CD1c-positive myeloid dendritic cell (primary cell): ENCODE data around the gene SNAI1.
"Not testable (repeated sequence)": the region's sequence is repeated elsewhere in the genome, so short reads cannot be mapped to it uniquely, and the experiment has no call there.

Experiments used
- DNase-seq: peaks from one replicate; pipeline ENCODE4 v3.0.0-alpha.2; 2016; ENCODE audit errors: extremely low spot score

SNAI1 gene

DNA sequence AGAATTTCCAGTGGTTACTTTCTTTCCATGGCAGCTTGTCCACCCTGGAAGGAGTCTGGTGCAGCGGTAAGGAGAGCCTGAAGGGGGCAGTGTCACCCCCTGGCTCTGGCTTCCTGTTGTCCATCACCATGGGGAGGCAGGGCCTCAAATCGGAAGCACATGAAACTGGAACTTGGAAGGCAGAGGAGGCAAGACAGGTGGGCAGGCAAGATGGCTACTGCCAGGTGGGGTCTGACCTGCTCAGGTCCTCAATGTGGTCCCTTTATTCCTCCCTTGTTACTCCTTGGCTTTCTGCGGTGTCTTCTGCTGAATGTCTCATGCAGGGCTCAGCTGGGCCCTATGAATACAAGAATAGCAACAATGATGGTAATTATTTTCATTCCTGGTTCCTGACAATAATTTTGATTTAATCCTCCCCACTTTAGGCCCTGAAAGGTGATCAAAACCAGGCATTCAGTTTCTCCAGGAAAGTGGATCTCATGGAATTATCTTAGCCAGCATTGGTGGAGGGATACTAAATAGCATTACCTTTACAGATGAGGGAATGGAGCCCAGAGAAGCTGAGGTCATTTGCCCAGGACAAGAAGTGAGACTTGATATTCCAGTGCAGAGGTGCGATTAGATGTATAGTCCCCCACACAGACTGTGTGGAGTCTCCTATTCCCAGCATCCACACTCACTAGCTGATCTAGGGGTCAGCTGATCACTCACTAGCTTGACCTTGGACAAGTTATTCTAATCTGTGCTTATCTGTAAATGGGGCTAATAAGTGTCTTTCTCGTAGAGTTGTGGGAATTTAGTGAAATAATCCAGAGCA is 17.6 kb upstream of the SNAI1 start:
- DNase-seq, result peak; percentile 65

DNA sequence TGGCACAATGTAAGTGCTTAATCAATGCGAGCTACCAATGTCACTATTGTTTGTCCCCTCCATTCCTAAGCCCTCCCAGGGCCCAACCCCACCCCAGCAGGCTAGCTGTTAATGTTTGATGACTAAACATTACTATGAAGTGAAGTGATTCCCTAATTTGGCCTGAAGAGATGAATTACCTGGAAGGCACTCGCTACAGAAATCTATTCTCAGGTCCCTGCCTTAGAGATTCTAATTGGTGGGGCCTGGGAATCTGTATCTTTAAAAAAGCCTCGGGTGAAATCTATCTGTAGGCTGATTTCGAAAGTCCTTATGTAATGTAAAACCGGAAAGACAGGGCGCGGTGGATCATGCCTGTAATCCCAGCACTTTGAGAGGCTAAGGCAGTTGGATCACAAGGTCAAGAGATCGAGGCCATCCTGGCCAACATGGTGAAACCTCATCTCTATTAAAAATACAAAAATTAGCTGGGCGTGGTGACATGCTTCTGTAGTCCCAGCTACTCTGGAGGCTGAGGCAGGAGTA is 16.9 kb upstream of the SNAI1 start:
- DNase-seq, result no peak

DNA sequence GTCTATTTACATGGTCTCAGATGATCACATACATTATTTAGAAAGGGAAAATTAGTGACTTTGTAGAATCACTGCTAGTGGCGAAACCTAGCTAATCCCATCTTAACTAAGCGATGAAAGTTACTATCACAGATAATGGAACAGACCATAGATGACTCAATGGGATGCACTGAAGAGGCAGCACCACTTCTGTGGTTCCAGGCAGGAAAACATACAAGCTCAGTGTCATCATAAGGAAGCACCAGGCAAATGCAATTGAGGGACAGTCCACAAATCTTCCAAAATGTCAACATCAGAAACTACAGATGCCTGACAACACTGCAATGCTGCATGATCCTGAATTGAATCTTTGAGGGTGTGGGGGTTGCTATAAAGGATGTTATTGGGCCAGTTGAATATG is 15.9 kb upstream of the SNAI1 start:
- no peak for DNase-seq

DNA sequence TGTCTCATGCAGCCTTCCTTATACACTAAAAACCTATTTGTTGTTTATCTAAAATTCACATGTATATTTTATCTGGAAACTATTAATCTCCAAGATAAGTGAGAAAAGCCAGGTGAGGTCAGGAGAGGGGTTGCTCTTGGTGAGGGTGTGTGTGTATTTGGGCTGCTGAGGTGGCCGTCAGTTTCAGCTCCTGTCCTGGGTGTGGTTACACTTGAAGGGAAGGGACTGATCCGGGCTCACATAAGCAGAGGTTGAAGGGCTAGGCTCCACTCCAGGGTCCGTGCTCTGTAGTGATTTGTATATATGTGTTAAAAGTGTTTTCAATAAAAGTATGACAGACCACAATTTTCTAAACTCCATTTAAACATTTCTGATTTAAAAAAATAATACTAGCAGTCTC is 13.5 kb upstream of the SNAI1 start:
- DNase-seq, result no peak

DNA sequence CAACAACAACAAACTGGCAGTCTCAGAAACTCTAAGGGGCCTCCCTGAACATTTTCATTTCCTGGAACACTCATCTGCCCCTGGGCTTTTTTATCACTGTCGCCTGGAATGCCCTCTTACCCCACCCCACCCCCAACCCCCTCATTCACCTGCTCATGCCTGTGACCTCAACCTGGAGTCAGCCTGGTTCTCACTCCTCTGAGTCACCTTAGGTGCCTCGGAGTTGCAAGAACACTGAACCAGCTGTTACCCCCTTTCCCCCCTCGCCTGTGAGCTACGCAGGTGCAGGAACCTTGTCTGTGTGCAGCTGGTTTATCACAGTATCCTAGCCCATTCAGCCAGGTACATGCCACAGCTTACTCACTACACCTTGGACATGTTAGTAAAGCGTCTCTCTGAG is 12.8 kb upstream of the SNAI1 start:
- DNase-seq, result no peak

DNA sequence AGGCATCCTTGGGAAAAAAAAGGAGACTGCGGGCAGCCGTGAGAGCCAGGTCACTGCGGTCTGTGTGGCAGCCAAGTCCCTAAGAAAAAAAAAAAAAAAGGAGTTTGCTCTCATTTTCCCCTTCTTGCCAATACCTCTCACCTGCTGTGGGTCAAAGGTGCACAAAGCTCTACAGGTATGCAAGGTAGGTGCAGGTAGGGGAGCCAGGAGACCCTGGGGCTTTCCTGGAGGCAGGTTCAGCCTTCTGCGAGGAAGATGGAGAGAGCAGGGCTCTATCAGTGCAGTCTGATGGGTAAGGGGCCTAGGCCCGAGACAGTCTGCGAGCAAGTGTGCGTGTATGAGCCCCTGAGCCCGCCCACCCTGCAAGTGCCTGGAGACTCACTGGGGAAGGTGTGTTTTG is 12.3 kb upstream of the SNAI1 start:
- DNase-seq, result no peak

DNA sequence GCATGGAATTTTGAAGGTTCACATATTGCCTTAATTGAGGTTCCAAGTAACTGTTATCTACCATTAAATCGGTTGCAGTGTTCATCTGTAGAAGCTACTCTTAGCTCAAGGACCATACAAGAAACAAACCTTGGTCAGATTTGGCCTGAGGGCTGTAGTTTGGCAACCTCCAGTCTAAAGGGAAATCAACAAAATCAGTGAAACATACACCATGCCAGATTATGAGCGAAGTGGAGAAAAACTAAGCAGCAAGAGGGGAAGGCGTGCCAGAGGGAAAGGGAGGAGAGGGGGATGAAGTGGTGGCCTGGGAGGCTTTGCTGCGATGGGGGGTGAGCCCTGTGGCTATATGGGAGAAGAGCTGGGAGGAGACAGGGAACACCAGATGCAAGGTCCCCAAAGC is 8.8 kb upstream of the SNAI1 start:
- DNase-seq, result no peak

DNA sequence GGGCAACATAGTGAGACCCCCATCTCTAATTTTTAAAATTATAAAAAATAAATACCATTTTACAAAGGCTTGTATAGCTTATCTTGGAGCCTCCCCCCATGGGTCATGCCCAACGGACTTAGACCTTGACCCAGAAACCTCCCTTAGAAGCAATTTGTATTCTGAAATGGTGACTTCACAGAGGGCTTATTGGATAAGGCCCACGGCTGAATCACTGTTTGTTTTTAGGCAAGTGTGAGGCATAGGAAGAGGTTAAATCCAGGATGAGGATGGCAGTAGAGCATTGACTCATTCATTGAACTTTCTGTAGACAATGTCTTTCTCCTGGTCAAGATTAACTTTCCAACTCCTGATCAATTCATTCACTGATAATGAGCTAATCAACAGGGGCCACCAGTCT is 6.2 kb upstream of the SNAI1 start:
- no peak for DNase-seq

DNA sequence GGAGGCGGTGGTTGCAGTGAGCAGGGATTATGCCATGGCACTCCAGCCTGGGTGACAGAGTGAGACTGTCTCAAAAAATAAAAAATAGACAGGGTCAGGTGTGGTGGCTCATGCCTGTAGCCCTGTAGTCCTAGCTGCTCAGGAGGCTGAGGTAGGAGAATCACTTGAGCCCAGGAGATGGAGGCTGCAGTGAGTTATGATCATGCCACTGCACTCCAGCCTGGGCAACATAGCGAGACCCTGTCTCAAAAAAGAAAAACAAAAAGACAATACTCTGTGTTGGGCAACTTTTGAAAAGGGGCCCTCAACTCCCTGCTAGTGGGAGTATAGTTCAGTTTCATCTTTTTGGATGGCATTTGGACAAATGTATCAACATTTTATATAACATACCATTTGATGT is 5.0 kb upstream of the SNAI1 start:
- not testable (repeated sequence) for DNase-seq

DNA sequence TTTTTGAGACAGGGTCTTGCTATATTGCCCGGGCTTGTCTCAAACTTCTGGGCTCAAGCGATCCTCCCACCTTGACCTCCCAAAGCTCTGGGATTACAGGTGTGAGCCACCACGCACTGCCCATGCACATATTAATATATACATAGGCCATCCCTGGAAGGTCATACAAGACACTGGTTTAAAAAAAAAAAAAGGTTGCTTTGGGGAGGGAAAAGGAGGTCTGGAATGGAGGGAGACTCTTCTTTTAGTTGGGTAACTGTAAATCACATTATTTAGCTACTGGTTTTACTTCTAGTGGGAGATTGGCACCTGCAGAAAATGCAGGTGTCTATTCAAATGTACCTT is 4.1 kb upstream of the SNAI1 start:
- DNase-seq, result no peak

DNA sequence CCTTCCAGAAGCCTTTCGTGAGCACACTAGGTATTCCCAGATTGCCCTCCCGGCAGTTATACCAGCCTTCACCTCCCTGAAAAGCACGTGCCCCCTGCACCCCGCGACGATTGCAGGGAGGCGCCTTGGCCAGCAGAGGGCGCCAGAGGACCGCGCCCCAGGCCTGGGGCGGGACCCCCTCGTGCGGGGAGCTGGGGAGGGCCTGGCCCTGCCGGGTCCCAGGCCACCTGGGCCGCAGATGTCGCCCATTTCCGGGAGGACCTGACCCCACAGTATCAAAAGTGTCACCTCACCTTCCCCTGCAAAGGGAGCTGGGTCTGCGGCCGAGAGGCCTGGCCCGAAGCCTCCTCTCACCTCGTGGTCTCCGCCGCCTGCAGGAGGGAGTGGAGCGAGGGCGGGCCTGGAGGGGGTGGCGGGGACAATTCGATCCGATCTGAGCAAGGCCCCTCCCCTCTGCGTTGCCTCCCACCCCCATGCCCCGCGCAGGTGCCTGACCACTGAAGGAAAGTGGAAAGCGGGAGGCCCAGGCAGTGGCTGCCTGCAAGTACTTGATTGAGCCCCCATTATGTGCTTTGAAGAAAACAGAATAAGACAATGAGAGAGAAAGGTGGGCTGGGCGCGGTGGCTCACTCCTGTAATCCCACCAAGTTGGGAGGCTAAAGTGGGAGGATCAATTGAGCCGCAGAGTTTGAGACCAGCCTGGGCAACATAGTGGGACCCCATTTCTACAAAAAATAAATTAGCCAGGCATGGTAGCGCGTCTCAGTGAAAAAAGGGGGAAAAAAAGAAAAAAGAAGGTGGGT is 3.5 kb upstream of the SNAI1 start:
- peak; percentile 72 for DNase-seq

DNA sequence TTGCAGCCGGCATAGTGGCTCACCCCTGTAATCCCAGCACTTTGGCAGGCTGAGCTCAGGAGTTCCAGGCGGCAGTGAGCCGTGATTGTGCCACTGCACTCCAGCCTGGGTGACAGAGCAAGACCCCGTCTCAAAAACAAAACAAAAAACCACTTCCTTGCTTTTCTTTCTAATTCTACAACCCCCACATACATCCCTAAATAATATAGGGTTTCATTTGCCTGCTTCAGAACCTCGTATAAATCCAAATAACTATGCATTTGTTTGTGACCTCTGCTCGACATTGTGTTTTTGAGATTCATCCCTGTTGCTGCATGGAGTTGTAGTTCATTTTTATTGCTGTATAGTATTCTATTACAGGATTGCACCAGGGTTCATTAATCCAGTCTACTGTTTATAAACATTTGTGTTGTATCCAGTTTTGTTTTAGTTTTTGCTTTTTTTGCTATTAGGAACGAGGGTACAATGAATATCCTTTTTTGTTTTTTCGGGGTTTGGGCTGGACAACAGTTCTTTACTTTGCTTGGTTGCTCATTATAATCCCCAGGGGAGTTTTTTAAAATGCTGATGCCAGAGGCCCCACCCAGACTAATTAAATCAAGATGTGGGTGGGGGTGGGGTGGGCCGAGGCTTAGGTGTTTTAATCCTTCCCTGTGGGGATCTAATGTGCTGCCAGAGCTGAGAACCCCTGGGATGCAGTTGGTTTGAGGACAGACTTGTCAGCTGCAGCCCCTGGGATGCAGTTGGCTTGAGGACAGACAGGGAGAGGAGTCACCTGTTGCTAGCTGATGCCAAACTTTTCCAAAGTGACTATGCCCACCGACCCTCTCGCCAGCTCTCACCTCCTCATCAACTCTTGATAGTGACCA is 2.4 kb upstream of the SNAI1 start:
- no peak for DNase-seq

DNA sequence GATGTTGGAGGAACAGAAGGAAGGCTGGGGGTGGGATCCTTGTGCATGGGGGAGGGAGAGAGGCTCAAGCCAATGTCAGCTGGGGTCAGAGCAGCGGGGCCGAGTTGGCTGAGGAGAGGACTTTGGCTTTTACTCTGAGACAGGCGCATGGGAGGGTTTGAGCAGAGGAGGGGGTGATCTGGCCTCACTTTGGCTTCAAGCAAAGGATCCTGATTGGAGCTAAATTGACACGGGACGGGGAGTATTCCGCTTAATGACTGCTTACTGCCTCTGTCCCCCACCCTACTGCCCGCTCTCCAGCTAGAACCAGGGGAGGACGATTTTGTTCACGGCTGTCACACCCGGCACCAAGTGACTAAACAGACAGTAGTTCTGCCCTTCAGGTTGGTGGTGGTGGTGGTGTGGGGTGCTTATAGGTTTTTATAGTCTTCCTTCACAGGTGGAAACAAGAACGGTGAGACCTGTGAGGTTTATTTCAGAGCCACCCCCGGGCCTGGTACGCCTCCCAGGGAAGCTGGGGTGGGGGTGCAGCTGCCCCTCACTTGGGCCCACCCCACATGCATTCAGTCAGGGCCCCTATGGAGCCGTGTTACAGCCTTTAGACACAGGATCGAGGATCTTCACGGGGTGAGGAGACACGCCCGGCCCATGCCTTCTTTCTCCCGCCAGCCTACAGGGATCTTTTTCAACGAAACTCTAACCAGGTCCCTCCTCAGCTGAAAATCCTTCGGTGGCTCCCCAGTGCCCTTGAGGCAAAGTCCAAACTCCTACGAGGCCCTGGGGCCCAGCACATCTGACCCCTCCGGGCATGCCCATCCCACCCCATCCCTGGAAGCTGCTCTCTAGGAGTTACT is 1.3 kb upstream of the SNAI1 start:
- DNase-seq, result no peak

DNA sequence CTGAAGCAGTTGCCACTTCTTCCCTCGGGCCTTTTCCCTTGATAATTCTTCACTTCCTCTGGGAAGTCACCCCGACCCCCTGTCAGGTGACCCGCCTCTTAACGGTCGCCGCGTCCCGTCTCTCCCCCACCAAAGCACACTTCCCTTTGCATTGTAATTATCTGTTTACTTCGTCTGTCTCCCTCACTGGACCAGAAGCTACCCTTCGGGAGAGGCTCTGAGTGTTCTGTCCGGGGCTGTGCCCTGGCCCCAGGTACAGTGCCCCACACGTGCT is 771 bp upstream of the SNAI1 start:
- no peak for DNase-seq

DNA sequence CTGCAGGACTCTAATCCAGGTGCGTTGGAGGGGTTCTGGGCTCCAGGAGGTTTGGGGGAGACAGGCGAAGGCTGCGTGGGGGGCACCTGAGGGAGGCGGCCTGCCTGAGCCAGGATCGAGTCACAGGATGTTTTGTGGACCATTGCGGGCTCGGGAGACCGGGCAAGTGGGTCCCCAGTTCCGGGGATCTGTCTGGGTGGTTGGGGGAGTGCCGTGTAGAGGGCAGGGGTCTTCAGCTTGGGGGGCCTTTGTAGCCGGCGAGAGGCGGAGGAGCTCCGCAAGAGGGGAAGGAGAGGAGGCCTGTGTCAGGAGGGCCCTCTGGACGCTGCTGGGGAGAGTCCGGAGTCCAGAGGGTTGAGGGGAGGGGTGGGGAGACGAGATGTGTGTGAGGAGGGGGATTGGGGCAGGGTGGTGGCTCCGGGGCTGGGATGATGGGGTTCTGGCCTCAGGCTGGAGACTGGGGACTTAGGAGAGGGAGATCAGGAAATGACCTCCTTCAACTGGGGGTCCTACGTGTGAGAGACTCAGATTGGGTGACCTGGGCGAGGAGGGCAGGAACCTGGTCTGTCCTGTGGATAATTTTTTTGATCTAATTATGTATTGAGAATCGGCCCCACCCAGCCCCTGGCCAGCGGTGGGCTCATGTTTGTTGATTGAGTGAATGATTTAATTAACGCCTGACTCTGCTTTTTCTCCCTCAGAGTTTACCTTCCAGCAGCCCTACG is 505 bp downstream of the SNAI1 start:
- no peak for DNase-seq

DNA sequence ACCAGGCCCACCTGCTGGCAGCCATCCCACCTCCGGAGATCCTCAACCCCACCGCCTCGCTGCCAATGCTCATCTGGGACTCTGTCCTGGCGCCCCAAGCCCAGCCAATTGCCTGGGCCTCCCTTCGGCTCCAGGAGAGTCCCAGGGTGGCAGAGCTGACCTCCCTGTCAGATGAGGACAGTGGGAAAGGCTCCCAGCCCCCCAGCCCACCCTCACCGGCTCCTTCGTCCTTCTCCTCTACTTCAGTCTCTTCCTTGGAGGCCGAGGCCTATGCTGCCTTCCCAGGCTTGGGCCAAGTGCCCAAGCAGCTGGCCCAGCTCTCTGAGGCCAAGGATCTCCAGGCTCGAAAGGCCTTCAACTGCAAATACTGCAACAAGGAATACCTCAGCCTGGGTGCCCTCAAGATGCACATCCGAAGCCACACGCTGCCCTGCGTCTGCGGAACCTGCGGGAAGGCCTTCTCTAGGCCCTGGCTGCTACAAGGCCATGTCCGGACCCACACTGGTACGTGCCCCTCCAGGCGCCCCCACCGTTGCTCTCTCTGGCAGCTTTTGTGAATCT is 1.1 kb downstream of the SNAI1 start:
- no peak for DNase-seq

DNA sequence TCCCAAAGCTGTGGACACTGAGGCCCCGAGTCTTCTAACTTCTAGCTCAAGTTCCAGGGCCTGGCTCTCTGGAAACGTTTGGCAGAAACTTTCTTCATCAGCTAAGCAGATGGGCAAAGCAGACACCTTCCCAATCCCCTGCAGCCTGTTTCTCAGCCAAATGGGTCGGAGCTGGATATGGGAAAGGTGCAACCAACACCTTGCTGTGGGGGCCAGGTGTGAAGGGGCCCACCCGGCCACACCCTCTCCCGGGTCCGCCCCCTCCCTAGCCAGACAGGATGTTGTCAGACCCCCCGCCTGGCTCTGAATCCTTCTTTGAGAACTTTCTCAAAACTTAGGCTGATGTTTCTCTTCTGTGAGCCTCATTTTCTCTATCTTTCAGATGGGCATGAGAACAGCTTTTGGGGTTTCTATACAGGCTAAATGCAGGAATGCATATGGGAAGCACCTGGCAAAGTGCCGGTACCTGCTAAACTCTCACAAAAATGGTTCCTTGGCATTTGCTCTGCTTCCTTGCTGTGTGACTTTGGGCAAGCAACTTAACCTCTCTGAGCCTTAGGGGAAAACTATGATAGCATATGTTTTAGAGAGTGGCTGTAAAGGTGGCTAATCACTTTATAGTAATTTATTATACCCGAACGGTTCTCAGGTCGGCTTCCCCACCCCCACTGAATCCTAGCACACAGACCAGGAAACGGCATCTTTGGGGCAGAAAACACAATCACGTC is 1.8 kb downstream of the SNAI1 start:
- no peak for DNase-seq

DNA sequence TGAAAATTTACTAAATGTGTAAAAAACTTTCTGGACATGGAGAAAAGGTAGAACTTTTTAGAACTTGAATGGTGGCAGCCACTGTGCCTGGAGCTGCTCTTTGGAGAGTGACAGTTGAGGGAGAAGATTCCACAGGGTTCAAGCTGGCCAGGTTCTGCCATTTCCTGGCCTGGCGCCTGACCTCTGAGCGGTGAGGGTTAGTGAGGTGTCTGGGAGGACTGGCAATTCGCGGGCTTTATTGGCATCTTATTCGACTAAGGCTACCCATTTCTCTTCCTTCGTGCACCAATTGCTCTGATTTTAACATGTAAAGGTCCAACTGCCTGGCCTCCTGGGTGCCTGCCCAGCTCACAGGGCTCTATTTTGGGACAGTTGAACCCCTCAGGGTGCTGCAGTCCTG is 2.4 kb downstream of the SNAI1 start:
- no peak for DNase-seq

DNA sequence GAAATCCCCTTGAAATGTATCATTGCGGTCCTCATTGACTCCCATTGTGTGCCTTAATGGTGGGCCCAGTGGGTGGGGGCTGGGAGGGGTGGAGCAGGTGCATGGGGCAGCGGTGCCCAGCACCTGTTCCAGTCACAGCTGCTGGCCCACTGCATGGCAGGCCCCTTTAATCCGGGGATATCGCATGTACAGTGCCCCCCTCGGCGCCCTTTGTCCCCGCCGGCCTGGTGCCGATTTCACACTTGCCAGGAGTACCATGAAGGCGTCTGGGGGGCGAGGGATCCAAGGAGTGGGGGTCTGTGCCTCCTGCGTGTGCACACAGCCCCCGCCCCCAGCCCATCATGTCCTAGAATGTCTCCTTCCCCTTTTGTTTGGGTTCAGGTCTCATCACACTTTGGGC is 2.8 kb downstream of the SNAI1 start:
- no peak for DNase-seq

DNA sequence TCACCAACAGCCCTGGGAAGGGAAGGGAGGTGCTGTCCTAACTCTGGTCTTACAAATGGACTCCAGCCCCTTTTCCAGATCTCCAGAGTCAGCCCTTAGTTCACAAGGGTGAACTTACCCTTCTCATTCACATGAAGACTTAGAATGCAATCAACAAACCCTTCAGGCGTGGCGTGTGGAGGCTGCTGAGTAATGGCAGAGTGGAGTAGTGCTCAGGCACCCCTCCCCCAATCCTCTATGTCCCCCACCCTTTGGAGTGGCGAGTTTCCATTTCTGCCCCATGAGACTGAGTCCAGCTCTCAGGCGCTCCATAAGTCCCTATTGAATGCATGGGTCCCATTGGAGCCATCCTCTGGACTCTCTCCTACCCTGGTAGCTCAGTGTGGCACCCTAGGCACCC is 3.3 kb downstream of the SNAI1 start:
- no peak for DNase-seq
